ENCODE results near the gene IFNGR2. TPM values are rescaled to one million over a fixed set of nuclear protein-coding genes. Genes with fewer than 3 reads are reported as not detected.

IFNGR2 gene
- total RNA-seq, 1 experiment from 2014 or later, result 44.1 TPM

GRCh38 chr21:33401630-33401992 is 1.6 kb upstream of the IFNGR2 start:
- Mint-ChIP-seq H3K9me3 (no peaks in the 10 kb centered on the region; a peak in 1 of 5 replicates), H3K36me3 (ENCODE audit: insufficient read depth in 1 of 3, low read depth in 3 of 3) (peaks cover 0 to 10% (median 8%) of the 10 kb centered on the region in 3 experiments; a peak in 5 of 7 replicates), H3K27ac (no peak overlapping the region), H3K4me1 (peaks cover 11 to 15% of the 10 kb centered on the region in 2 experiments), H3K27me3 (ENCODE audit: low read depth) (peaks cover 6% of the 10 kb centered on the region), H3K4me3 (no peak overlapping the region)
- no peaks in the 10 kb centered on the region for H3K27me3 ChIP-seq (ENCODE audit: insufficient read depth, low read length)
- no peak overlapping the region for H3T11ph ChIP-seq (ENCODE audit: low read length)
- no peak overlapping the region for H3K27ac ChIP-seq (ENCODE audit: insufficient read length, low read depth, low read length)
- no peak overlapping the region for H2BK12ac ChIP-seq (ENCODE audit: insufficient read length, low read depth, low read length)
- H4K20me1 ChIP-seq (ENCODE audit: control insufficient read depth, insufficient read depth, insufficient read length), result no peaks in the 10 kb centered on the region
- no peak for TF ChIP-seq CTCF (conservative IDR thresholded peaks at IDR 0.05)
- peaks cover 5% of the 10 kb centered on the region; the same call in 1 of the 2 replicates for H3K79me2 ChIP-seq (ENCODE audit: insufficient read depth, low read length)
- H3K4me1 ChIP-seq (ENCODE audit: insufficient read depth, low read length), result peaks cover 4% of the 10 kb centered on the region; the same call in 1 of the 2 replicates
- H3K9ac ChIP-seq (ENCODE audit: extremely low read depth, insufficient read length, low read length), result no peak overlapping the region
- H3K4ac ChIP-seq (ENCODE audit: low read depth, low read length), result no peak overlapping the region
- H3K9me3 ChIP-seq (ENCODE audit: control insufficient read depth, low read depth, low read length), result no peaks in the 10 kb centered on the region
- no peak overlapping the region for H3K23ac ChIP-seq (ENCODE audit: insufficient read length, low read depth, low read length)
- no peak for DNase-seq
- H3K79me1 ChIP-seq (ENCODE audit: insufficient read depth, low read depth, low read length, poor library complexity, severe bottlenecking), result no peaks in the 10 kb centered on the region
- H4K8ac ChIP-seq (replicated peaks; ENCODE audit: insufficient read length, low read depth, low read length), result no peak overlapping the region
- no peak overlapping the region for H2AK5ac ChIP-seq (ENCODE audit: insufficient read length, low read length)
- no peak overlapping the region for H2BK15ac ChIP-seq (ENCODE audit: low read depth, low read length)
- no peak overlapping the region for H4K91ac ChIP-seq (ENCODE audit: insufficient read length, low read depth, low read length)
- no peak overlapping the region for H3K56ac ChIP-seq (ENCODE audit: insufficient read length, low read depth, low read length)
- peaks cover 12% of the 10 kb centered on the region for H3K23me2 ChIP-seq (ENCODE audit: insufficient read length, low read depth, low read length, poor library complexity, severe bottlenecking)
- no peak overlapping the region for H2BK20ac ChIP-seq (ENCODE audit: low read depth, low read length, poor library complexity, severe bottlenecking)
- H2BK120ac ChIP-seq (ENCODE audit: low read depth, low read length, poor library complexity, severe bottlenecking), result no peak overlapping the region
- H3K18ac ChIP-seq (ENCODE audit: insufficient read length, low read depth, low read length), result no peak overlapping the region
- no peak overlapping the region for H3K4me2 ChIP-seq (ENCODE audit: insufficient read depth, insufficient read length, low read length)
- no peak overlapping the region for H2AFZ ChIP-seq (ENCODE audit: low read length)
- no CpG with 5 or more reads among the region's 6 CpGs for WGBS (ENCODE audit: extremely low coverage, insufficient read length, low lambda C conversion rate)
- no peak overlapping the region for H4K5ac ChIP-seq (ENCODE audit: insufficient read length, low read depth, low read length)
- no peak overlapping the region for H2BK5ac ChIP-seq (ENCODE audit: insufficient read length, low read length)
- H3K14ac ChIP-seq (ENCODE audit: insufficient read depth, low read length), result no peak overlapping the region
